ENCODE data around the gene RFX2. TPM values are rescaled to one million over a fixed set of nuclear protein-coding genes. Genes with fewer than 3 reads are reported as not detected.
A peak's percentile ranks its signal among the peaks of the same experiment; 100 is the strongest.

The RFX2 gene
- total and polyA plus RNA-seq, 2 donors from 2014 or later = 4.6 to 12.6 TPM

GRCh38 chr19:6039566-6040225 lies 70.6 kb downstream of the RFX2 start:
- Histone ChIP-seq H3K27me3 (ENCODE audit: control insufficient read depth, insufficient read depth, low read length) (no peaks in the 10 kb centered on the region), H3K9ac (ENCODE audit: low read length in 3 of 3) (no peak overlapping the region), H3K27ac (ENCODE audit: low read depth in 2 of 2, low read length in 2 of 2) (no peak overlapping the region), H3K4me3 (ENCODE audit: low read length in 3 of 3) (no peak overlapping the region), H3K4me1 (ENCODE audit: control insufficient read depth in 2 of 3, insufficient read depth in 2 of 3, low read depth in 1 of 3, low read length in 3 of 3) (no peaks in the 10 kb centered on the region), H3K9me3 (ENCODE audit: control insufficient read depth in 2 of 3, insufficient read depth in 1 of 3, low read length in 3 of 3) (no peaks in the 10 kb centered on the region), H3K36me3 (ENCODE audit: control insufficient read depth in 2 of 3, insufficient read depth in 3 of 3, low read length in 3 of 3) (no peaks in the 10 kb centered on the region)
- FAIRE-seq = no peak
- DNase-seq = peak in 3 of 5 donors; percentile 4 to 54 (median 27)
- intact Hi-C loops (cut with DNase I) = loop anchor here (5.0 kb wide), 1 partner anchor 98 kb away; the partner anchor contains the start of gene ACSBG2
- TF ChIP-seq CTCF (IDR thresholded peaks at IDR 0.05; ENCODE audit: borderline replicate concordance, extremely low read depth, insufficient read depth) = no peak

DNA sequence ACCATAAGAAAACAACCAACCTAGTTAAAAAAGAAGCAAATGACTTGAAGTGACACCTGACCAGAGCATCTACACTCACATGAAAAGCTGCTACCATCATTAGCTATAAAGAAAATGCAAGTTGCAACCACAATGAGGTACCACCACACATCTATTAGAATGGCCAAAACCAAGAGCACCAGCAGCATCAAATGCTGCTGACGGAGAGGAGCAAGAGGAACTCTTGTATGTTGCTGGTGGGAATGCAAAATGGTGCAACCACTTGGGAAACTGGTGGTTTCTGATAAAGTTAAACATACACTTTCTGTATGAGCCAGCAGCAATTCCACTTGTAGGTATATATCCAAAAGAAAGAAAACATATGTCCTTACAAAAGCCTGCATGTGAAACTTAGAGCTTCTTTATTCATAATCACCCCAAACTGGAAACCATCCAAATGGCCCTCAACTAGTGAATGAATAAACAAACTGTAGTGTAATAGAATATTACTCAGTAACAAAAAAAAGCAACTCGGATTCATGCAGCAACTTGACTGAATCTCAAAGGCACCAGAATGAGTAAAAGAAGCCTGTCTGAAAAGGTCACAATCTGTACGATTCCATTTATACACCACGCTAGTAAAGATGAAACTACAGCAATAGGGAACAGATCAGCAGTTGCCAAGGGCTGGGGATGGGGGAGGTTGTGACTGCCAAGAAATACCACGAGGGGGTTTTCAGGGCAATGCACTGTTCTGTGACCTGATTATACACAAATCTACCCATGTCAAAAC lies 71.5 kb downstream of the RFX2 start:
- Histone ChIP-seq H3K36me3 (ENCODE audit: control insufficient read depth in 2 of 3, insufficient read depth in 3 of 3, low read length in 3 of 3) (no peaks in the 10 kb centered on the region), H3K9ac (ENCODE audit: low read length in 3 of 3) (no peak overlapping the region), H3K4me3 (ENCODE audit: low read length in 3 of 3) (no peak overlapping the region), H3K9me3 (ENCODE audit: control insufficient read depth in 2 of 3, insufficient read depth in 1 of 3, low read length in 3 of 3) (no peaks in the 10 kb centered on the region), H3K27ac (ENCODE audit: low read depth in 2 of 2, low read length in 2 of 2) (no peak overlapping the region), H3K4me1 (ENCODE audit: control insufficient read depth in 2 of 3, insufficient read depth in 2 of 3, low read depth in 1 of 3, low read length in 3 of 3) (no peaks in the 10 kb centered on the region), H3K27me3 (ENCODE audit: control insufficient read depth, insufficient read depth, low read length) (no peaks in the 10 kb centered on the region)
- FAIRE-seq (no peak), DNase-seq (peak in 2 of 5 donors; percentile 5 to 12)
- no peak for TF ChIP-seq CTCF (IDR thresholded peaks at IDR 0.05; ENCODE audit: borderline replicate concordance, extremely low read depth, insufficient read depth)
- intact Hi-C loops (cut with DNase I) = no loop called here

- H3K27me3 ChIP-seq (ENCODE audit: control insufficient read depth, insufficient read depth, low read length) = no peaks in the 10 kb centered on the region
- no peak for TF ChIP-seq CTCF (IDR thresholded peaks at IDR 0.05; ENCODE audit: borderline replicate concordance, extremely low read depth, insufficient read depth)
- H3K9me3 ChIP-seq (ENCODE audit: control insufficient read depth in 2 of 3, insufficient read depth in 1 of 3, low read length in 3 of 3) = no peaks in the 10 kb centered on the region
- intact Hi-C loops (cut with DNase I) = no loop called here
- no peak overlapping the region for H3K27ac ChIP-seq (ENCODE audit: low read depth in 2 of 2, low read length in 2 of 2)
- no peaks in the 10 kb centered on the region for H3K36me3 ChIP-seq (ENCODE audit: control insufficient read depth in 2 of 3, insufficient read depth in 3 of 3, low read length in 3 of 3)
- H3K4me1 ChIP-seq (ENCODE audit: control insufficient read depth in 2 of 3, insufficient read depth in 2 of 3, low read depth in 1 of 3, low read length in 3 of 3) = no peaks in the 10 kb centered on the region
- H3K4me3 ChIP-seq (ENCODE audit: low read length in 3 of 3) = no peak overlapping the region
- DNase-seq (peak in 2 of 5 donors; percentile 18 to 19), FAIRE-seq (no peak)
- H3K9ac ChIP-seq (ENCODE audit: low read length in 3 of 3) = no peak overlapping the region
These were observed 75.3 kb downstream of the RFX2 start for GRCh38 chr19:6035026-6035425.

Measured in kidney (tissue), 14 donors.